Measurements from ENCODE around the gene PIAS1.
"Not testable (repeated sequence)": the region's sequence is repeated elsewhere in the genome, so short reads cannot be mapped to it uniquely, and the experiment has no call there.

PIAS1 gene

GRCh38 chr15:68186671-68187397 is 132.7 kb downstream of the PIAS1 start:
- DNase-seq: no peak

- DNase-seq: no peak
These were observed 133.4 kb downstream of the PIAS1 start for GRCh38 chr15:68187559-68187958.

GRCh38 chr15:68188647-68189046 is 134.5 kb downstream of the PIAS1 start:
- DNase-seq: no peak

- no peak for DNase-seq
These were observed 135.9 kb downstream of the PIAS1 start for GRCh38 chr15:68190048-68190447.

- DNase-seq: no peak
These were observed 137.4 kb downstream of the PIAS1 start for GRCh38 chr15:68191555-68191954.

GRCh38 chr15:68192117-68192516 is 138.0 kb downstream of the PIAS1 start:
- no peak for DNase-seq

GRCh38 chr15:68192804-68193486 is 138.8 kb downstream of the PIAS1 start:
- no peak for DNase-seq

- no peak for DNase-seq
These were observed 141.4 kb downstream of the PIAS1 start for GRCh38 chr15:68195336-68196112.

- DNase-seq: no peak
These were observed 142.5 kb downstream of the PIAS1 start for GRCh38 chr15:68196445-68197169.

GRCh38 chr15:68197170-68197492 is 143.0 kb downstream of the PIAS1 start:
- DNase-seq: no peak

GRCh38 chr15:68197661-68198437 is 143.7 kb downstream of the PIAS1 start:
- DNase-seq: no peak

- DNase-seq: no peak
These were observed 145.2 kb downstream of the PIAS1 start for GRCh38 chr15:68199340-68199739.

GRCh38 chr15:68200016-68200861 is 146.1 kb downstream of the PIAS1 start:
- DNase-seq: no peak

GRCh38 chr15:68201153-68201878 is 147.2 kb downstream of the PIAS1 start:
- DNase-seq: no peak

GRCh38 chr15:68201879-68202261 is 147.8 kb downstream of the PIAS1 start:
- DNase-seq: no peak

GRCh38 chr15:68202994-68203393 is 148.9 kb downstream of the PIAS1 start:
- DNase-seq: not testable (repeated sequence)

GRCh38 chr15:68203486-68203885 is 149.4 kb downstream of the PIAS1 start:
- DNase-seq: no peak

GRCh38 chr15:68203956-68204355 is 149.8 kb downstream of the PIAS1 start:
- no peak for DNase-seq

GRCh38 chr15:68204361-68204760 is 150.2 kb downstream of the PIAS1 start:
- DNase-seq: no peak

GRCh38 chr15:68204776-68205557 is 150.9 kb downstream of the PIAS1 start, which contains the start of gene CALML4:
CALML4 (minus strand) TSS chr15:68205332; CDS start chr15:68205247, 85 bp downstream.
- peak; percentile 54 for DNase-seq
